NCI-H2196 treated with DMSO at 0.1 percent for 48 hours (cell line): ENCODE results near the gene WDR70.
"Not testable (repeated sequence)": the region's sequence is repeated elsewhere in the genome, so short reads cannot be mapped to it uniquely, and the experiment has no call there.

Experiments used
- DNase-seq: peaks from one replicate; lab custom pipeline; 2025; ENCODE audit not compliant: unreplicated experiment; lab: John Stamatoyannopoulos, UW

WDR70 gene

DNA sequence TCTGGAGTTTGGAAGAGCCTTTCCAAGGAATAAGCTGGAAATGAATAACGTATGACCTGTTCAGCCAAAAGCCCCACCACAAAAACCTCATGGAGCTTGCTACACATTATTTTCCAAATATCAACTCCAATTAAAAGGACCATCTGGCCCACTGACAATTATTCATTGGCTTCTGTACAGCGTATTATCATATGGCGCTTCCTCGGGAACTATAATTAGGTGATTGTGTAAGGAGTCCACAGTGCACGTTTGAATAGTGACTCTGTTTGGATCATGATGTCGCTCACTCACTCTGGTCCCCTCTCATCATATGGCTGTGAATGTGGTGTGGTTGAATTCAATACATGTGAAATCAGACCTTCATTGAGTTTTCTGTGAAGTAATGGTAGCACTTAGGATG, 408.6 kb downstream of the WDR70 start:
- no peak for DNase-seq

DNA sequence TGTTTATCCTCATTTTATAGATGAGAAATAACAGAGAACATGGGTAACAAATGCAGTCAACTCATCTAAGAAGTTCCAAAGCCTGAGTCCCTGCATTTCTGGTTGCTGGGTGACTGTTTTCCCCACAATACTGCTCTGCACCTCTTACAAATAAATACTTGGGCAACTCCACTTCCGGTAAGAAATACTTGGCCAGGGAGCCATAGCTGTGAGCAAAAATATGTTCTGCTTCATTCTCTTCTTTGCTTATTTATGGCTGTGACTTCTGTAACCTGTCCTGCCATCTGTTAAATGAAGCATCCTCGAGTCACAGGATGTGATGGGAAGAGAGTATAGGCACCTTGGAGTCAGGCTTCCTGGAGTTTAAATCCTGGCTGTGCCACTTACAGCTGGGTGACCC, 410.9 kb downstream of the WDR70 start:
- no peak for DNase-seq

DNA sequence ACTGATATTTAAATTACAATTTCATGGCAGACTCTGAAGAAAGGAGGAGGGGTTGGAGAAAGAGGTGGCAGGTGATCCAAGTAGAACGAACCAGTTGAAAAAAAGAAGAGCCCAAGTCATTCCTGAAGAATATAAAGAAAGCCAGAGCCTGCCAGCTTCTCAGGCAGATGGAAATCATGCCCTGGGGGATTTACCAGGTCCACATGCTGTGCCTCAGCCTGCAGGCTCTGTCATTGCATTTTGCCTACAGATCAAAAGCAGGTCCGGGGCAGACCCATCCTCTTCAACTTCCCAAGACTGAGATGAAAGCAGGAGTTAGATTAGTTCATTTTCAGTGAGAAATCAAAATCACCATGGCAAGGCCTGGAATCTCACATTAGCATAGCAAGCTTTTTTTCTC, 412.2 kb downstream of the WDR70 start:
- DNase-seq: no peak

DNA sequence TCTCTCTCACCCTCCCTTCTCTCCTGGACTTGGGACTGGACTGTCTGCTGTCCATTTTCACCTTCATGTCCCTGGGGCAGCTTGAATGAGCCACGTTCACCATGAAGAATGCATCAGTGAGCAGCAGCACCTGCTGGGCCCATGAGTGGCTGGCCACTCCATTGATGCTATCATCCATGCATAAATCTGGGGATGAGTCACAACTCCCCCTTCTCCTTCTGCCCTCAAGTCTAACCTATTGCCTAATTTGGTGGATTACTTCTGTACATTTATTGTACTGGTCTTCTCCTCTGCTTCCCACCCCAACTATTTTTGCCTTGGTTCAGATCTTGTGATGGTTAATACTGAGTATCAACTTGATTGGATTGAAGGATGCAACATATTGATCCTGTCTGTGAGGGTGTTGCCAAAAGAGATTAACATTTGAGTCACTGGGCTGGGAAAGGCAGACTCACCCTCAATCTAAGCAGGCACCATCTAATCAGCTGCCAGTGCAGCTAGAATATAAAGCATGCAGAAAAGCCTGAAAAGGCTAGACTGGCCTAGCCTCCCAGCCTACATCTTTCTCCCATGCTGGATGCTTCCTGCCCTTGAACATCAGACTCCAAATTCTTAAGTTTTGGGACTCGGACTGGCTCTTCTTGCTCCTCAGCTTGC, 414.0 kb downstream of the WDR70 start:
- DNase-seq: no peak

DNA sequence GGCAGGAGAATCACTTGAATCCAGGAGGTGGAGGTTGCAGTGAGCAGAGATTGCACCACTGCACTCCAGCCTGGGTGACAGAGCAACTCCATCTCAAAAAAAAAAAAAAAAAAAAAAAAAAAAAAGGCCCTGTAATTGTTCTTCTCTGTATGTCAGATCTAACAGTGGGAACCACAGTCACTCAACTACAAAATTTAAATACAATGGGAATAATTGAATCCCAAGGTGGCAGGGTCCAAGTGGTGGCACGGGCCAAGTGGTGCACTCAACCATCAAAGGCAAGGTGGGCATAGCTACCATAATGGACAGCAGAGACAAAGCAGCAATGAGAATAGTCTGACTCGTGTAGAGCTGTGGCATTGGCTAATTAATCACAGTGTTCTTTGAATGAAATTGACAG, 416.2 kb downstream of the WDR70 start:
- not testable (repeated sequence) for DNase-seq

DNA sequence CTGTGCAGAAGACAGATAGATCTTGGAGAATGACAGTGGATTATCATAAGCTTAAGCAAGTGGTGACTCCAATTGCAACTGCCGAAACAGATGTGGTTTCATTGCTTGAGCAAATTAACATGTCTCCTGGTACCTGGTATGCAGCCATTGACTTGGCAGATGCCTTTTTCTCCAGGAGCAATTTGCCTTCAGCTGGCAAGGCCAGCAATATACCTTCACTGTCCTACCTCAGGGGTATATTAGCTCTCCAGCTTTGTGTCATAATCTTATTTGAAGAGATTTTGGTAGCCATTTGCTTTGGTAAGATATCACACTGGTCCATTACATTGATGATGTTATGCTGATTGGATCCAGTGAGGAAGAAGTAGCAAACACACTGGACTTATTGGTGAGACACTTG, 417.3 kb downstream of the WDR70 start:
- DNase-seq: not testable (repeated sequence)

DNA sequence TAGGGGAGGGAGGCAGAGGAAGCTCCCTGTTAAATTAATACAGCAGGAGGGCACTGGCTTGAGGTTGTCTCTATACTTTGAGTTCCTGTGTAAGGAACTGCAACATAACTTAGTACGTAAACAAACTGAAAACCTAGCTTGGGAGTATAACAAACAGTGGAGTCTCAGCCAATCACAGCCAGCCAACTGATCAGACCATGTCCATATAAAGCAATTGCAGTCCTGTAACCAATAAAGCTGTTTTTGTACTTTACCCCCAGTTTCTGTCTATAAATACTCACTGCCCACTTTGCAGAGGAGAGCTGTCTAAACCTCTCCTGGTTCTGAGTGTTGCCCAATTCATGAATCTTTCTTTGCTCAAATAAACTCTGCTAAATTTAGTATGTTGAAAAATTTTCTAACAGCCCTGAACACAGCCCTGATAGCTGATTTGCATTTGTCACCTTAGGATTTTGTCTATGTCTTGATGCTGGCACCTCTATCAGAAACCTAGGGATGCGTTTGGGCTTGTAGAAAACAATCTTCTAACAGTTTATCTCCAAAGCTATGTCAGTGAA, 420.8 kb downstream of the WDR70 start:
- DNase-seq: no peak

DNA sequence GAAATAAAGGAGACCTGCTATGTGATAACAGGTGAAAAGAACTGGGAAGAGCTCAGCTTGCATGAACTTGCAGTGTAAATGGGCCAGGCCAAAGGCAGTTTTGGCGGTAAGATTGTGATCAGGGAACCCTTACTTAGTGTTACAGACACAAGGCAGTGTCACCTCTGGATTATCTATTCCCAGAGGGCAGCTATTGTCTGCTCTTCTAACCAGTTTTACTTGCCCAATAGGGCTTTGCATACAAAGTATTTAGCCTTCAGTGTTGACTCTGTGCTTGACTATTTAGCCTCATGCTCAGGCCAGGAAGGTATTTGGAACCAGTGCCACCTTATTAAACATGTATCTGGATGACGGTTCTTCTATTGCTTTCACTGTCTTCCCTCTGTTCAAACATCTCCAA, 422.4 kb downstream of the WDR70 start:
- no peak for DNase-seq
